Measurements from ENCODE around the gene IGFBPL1.
"Not testable (repeated sequence)": the region's sequence is repeated elsewhere in the genome, so short reads cannot be mapped to it uniquely, and the experiment has no call there.

Gene IGFBPL1

DNA sequence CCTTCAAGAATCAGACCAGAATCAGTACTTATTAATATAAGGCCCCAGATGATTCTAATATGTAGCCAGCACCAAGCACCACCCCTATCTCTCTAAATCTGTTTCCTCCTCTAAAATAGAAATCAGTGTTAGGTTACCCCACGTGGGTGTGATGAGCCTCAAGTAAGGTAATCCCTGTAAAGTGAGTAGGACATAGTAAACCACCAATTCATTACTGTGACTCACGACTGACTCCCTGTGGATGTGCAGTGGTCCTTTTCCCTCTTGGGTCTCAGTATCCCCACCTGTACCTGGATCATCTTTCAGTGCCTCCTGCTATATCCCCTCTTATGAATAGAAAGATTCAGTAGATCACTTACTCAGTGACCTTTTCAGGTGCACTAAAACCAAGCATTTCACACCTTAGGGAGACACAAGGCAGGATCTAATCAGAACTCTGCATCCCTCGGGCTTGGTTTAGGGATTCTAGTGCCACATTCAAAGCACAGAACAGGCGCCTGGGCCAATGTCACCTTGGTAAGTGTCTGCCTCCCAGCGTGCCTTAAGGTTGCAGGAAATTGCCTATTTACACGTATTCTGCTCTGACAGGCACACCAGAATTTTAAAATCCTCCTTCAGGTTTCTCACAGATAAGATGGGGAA, 43.9 kb downstream of the IGFBPL1 start:
- DNase-seq (ENCODE audit: low read depth): no peak

DNA sequence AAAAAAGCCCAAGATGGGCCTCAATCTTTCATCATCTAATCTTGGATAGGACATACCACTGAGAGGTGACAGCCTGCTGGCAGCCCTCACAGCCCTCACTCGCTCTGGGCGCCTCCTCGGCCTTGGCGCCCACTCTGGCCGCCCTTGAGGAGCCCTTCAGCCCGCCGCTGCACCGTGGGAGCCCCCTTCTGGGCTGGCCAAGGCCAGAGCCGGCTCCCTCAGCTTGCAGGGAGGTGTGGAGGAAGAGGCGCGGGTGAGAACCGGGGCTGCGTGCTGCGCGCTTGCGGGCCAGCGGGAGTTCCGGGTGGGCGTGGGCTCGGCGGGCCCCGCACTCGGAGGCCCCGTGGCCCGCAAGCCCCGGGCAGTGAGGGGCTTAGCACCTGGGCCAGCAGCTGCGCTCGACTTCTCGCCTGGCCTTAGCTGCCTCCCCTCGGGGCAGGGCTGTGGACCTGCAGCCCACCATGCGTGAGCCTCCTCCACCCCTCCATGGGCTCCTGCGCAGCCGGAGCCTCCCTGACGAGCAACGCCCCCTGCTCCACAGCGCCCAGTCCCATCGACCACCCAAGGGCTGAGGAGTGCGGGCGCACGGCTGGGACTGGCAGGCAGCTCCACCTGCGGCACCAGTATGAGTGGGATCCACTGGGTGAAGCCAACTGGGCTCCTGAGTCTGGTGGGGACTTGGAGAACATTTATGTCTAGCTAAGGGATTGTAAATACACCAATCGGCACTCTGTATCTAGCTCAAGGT, 46.7 kb downstream of the IGFBPL1 start:
- DNase-seq (ENCODE audit: low read depth): not testable (repeated sequence)

DNA sequence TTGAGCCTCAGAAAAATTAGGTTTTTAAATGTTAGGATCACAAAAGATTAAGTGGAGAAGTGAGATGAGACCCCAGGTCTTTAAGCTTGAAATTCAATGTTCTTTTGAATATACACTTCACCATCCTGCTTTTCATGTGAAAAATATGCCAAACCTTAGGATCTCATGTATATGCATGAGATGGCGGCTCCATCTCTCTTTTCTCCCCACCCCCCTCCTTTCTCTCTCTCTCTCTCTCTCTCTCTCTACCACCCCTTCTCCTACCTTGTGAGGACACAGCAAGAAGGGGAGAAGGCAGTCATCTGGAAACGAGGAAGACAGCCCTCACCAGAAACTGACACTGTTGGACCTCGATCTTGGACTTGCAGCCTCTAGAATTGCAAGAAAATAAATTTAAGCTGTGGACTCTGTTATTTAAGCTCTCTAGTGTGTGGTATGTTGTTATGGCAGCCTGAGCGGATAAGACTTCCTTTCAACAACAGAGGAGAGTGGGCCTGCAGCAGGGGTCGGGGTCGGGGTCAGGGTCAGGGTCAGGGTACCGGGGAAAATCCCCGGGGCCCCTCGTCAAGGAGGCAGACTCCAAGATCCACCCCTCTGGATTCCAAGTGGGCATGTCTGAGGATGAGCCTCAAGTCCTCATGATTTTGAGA, 48.1 kb downstream of the IGFBPL1 start:
- no peak for DNase-seq (ENCODE audit: low read depth)

DNA sequence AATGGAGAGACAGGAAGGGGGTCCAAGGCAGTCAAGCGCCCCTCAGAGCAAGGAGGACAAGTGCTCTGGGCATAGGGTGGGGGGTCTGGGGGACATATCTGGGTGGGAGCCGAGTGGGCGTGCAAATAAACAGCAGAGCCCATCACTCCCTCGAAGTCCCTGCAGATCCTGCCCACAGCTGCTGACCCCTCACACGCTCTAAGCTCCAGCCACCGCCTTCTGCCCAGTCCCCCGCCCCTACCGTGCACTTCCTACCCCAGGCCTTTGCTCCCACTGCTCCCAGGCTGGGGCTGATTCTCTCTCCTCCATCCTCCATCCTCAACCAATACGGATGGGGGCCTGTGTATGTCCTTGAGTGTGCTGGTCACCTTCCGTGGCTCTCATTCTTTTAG, 48.7 kb downstream of the IGFBPL1 start:
- DNase-seq (ENCODE audit: low read depth): no peak

DNA sequence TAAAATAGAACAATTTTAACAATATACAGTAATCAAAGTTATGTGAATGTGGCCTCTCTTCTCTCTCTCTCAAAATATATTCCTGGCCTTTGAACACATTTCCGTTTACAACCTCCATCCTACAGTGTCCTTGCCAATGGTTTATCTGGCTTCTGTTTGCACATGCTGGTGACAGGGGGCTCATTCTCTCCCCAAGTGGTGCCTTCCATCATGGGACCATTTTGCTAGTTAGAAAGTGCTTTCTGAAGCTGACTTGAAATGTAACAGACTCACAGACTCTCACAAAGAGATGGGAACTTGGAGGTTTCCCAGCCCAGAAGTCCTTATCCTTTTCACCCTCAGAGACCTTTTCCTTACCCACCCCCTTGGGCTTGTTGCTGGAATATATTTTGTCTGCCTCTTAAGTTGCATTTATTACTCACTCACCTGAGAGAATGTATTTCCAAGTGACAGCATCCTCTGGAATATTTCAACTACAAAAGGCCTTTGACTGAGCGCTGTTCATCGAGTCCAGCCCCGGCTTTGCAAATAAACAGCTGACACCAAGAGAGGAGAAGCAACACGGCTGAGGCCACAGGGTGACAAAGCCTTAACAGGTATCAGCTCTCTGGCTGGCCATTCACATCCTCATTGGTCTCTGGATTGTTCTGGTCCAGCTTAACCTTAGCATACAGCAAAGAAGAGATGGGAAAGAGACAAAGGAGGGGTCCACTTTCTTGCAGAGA, 49.2 kb downstream of the IGFBPL1 start:
- DNase-seq (ENCODE audit: low read depth): no peak

DNA sequence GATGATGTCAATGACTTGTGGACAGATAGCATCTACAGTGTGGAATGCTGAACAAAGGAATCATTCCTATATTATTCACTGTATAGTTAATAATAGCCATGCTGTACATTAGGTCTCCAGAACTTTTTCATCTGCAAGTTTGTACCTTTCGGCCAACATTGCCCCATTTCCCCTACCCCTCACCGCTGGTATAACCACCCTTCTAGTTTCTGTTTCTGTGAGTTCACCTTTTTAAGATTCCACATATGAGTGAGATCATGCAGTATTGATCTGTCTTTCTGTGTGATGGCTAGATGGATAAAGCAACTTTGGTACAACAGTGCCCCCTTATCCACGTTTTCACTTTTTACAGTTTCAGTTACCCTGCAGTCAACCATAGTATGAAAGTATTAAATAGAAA, 50.6 kb downstream of the IGFBPL1 start:
- DNase-seq (ENCODE audit: low read depth): no peak

DNA sequence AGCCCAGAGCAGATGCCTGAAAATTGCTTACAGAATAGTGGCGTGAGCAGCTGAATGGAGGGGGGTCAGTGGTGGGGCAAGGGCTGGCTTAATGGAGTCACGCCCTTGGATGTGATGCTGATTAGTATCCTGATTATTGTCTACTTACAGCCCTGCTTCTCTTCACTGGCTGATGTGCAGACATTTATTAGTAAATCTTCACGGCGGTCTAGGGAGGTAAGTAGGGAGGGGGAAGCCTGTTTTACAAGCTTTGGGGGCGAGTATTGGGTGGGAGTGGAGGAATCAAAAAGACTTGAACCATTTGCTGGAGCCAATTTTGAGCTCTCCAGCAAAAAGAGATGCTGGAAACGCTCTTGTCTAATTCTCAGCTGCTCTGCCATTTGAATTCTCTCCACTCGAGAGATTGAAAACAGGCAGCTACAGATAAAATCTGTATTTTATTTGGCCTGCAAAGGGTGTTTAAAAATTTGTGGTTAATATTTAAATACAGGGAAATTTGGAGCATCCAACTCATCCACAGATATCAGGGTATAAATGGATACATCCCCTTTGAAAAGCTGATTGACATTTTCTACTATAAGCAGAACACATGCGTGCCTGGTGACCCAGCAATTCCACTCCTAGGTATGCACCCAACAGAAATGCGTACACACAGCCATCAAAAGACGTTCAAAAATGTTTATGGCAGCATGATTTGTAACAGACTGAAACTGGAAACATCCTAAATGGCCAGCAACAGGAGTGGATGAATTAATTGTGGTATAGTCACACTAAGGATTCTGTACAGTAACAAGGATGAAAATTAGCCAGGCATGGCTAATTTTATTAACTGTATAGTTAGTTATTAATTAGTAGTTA, 51.3 kb downstream of the IGFBPL1 start:
- no peak for DNase-seq (ENCODE audit: low read depth)

DNA sequence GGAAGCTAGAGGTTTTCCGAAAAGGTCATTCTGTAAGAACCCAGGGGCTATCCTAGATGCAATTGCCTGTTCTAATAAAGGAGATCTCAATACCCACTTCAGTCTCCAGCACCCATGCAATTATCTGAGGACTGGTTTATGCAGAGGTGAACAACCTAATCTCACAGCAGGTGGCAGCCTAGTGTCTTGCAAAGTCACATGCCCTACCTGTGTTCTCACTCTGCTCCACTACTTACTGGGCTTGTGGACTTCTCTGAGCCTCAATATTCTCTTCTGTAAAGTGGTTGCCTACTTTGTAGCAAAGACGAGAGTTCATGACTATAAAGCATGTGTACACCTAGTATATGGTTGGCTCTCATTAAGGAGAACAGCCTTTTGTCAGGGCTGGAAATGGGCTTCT, 52.8 kb downstream of the IGFBPL1 start:
- no peak for DNase-seq (ENCODE audit: low read depth)

DNA sequence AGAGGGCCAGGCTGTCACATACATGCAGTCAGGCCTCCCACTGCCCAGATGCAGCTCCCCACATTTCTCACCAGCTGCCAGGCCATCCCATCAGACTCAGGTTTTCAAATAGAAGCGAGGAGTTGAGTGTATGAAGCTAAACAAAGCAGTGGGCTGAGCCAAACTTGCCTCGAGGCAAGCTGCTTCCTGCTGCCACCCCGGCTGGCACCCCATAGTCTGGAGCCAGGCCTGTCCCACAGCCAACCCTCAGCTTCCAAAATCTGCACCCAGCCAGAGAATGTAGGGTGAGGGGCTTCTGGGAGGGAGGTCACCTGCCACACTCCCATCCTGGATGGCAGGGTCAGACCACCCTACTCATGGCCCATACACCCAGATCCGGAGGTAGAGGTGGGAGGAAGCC, 54.1 kb downstream of the IGFBPL1 start:
- no peak for DNase-seq (ENCODE audit: low read depth)

DNA sequence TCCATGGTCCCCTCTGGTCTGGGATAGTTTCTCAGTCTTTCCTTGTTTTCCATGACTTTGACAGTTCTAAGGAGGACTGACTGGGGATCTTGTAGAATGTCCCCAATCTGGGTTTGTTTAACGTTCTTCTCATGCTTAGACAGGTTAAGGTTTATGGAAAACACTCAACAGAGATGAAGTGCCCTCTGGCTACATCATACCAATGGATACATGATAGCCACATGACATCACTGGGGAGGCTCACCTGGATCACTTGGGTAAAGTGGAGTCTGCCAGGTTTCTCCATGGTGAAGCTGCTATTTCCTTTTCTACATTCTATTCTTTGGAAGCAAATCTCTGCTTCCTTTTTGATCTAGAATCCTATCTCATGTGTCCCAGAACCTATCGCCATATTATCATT, 55.5 kb downstream of the IGFBPL1 start:
- no peak for DNase-seq (ENCODE audit: low read depth)

DNA sequence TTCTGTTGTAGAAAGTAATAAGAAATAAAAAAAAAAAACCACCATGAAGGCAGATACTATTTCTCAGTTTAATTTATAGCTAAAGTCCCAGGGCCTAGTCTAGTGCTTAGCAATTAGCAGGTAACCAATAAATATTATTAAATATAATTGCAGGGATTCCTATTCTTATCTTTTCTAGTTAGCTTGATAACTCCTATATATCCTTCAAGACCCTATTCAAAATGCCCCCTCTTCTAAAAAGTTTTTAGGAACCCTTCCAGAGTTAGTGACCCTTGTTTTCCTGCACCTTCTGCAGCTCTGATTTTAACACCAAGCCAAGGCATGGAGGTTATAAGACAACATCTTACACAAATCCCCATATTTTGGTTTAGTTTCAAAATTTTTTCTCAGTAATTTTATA, 56.4 kb downstream of the IGFBPL1 start:
- DNase-seq (ENCODE audit: low read depth): no peak

DNA sequence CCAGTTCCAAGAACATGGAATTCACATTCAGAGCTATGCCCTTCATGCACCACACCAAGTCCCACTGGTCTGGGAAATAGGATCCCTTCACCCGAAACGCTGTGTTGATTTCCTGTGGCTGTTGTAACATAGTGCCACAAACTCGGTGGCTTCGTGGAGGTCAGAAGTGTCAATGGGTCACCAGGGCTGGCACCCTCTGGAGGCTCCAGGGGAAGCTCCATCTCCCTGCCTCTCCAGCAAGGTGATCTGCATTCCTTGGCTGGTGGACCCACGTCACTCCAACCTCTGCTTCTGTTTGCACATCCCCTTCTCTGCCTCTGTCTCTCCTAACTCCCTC, 60.7 kb downstream of the IGFBPL1 start:
- no peak for DNase-seq (ENCODE audit: low read depth)

DNA sequence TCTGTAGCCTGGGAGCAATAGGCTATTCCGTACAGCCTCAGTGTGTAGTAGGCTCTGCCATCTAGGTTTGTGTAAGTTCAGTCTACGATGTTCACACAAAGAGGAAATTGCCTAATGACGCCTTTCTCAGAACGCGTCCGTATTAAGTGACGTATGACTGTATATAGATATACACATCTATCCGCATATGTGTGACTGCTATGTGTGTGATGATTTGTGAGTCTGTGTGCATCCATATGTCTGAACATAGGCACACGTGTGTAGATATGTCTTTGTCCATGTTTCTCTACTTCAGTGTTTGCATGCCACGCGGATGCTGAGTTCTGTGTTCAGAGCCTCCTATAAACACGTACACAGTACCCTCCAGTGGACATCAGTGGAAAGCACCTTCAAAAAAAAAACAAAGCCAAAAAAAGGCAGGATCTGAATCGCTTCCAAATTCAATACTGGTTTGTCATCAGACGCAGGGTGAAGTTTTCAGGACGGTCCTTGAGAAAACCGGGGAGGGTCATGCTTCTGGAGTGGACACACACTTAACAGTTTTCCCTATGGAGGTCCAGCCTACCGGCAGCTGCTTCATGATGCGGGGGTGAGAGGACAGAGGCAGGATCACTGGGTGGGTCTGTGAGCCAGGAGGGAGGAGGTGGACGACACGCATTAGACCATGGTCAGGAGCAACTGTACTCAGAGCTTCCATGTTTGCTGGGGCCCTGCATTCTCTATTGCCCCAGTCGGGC, 61.2 kb downstream of the IGFBPL1 start:
- peak; percentile 78 for DNase-seq (ENCODE audit: low read depth)

DNA sequence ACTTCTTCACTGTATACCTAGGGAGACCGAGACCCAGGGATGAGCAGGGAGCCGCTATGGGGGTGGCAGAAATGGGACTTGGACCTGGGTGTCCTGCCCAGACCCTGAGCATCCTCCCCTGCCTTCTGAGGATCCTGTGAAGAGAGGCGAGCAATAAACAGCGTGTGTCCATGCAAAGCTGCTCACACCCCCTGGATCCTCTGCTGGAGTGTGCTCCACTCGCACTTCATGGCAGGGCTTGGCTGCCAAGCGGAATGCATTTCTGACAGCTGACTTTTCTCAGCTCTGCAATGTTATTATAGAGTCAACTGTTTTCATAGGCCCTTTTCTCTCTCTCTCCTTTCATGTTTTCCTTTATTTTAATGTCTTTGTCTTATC, 62.8 kb downstream of the IGFBPL1 start:
- DNase-seq (ENCODE audit: low read depth): no peak

DNA sequence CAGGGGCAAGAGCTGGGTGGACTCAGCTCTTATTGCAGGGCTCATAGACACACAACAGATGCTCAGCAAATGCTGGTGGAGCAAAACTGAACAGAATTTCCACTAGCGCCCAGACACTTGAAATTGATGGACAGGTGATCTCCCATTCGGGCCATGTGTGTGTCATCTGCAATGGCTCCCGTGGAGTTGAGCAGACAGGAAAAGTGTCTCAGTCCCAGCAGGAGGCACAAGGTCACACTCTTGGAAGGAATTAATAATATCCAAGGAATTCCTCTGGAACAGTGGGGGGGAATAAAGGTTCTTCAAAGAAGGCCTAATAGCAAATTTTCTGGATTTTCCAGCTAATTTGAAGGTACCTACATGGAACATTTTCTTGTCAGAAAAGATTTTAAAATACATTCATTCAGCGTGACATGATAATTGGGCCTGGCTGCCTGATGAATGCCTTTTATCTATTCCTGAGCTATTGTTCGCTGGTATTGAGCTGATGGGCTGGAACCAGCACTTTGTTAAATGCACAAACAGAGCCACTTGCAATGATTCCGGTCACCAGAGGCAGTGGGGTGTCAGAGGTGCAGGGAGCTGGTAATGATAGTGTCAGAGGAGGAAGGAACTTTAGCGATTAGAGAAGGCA, 63.3 kb downstream of the IGFBPL1 start:
- no peak for DNase-seq (ENCODE audit: low read depth)

DNA sequence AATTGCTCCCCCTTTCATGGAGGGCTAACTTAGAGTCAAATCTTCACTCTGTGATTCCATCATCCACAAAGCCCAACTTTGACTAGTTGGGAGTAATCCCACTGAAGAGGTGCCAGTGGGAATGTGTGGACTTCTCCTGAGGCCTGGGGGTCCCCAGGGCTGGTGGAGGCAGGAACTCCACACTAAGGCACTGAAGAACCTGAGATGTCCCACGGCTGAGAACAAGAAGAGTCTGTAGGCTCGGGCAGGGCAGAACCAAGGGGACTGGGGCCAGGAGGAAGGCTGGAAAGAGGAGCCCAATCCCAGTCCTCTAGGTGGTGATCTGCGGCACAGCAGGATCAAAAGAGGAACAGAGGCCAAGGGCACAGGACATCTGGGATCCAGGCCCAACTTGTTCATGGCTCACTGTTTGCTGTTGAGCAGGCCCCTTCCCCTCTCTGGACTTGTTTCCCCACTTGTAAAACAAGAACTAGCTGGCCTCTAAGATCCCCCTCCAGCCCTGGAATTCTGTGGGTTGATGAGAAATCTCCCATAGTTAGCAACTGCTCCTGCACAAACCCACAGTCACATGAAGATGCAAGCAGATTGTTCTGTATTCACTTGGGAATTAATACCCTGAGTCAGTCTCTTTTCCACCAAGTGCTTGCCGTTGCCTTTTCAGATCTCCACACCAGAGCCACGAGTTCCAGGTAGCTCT, 64.4 kb downstream of the IGFBPL1 start:
- DNase-seq (ENCODE audit: low read depth): no peak

DNA sequence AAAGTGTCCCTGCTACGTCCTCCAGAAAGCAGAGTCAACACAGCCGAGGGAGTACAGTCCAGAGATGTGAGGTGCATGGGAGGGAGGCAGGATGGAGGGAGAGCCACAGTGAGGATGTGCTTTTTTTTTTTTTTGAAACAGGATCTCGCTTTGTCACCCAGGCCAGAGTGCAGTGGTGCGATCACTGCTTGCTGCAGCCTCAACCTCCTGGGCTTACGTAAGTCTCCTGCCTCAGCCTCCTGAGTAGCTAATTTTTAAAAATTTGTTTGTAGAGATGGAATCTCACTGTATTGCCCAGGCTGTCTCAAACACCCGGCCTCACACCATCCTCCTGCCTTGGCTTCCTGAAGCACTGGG, 65.0 kb downstream of the IGFBPL1 start:
- DNase-seq (ENCODE audit: low read depth): no peak

DNA sequence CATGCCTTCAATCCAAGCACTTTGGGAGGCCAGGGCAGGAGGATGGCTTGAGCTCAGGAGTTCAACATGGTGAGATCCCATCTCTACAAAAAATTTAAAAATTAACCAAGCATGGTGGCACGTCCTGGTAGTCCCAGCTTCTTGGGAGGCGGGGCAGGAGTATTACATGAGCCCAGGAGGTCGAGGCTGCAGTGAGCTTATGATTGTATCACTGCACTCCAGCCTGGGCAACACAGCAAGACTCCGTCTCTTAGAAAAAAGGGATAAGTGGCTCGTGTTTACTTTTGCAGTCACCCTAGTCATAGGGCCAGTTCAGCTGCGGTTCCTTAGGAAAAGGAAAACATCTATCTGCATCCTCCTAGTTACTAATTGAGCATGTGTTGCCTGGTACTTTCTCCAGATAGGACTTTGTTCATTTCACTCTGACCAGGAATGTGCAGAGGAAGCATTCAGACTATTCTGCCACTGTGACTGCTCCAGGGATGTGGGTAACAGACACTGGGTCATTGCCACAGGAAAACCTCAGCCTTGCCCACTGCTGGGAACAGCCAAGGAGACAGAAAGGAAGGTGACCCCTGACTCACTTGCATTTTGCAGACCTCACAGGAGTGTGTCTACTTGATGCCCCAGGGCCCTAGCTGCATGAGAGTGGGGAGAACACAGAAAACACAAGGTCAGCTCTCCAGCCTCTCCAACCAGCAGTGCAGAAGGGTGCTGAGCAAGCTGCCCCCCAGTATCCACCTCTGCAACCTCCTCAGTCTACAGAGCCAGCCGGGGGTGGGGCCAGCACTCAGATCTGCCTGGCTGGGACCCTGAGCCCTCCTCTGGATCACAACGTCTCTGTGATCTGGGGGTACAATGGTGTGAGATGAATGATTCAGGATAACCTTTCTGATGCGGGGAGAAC, 65.6 kb downstream of the IGFBPL1 start:
- no peak for DNase-seq (ENCODE audit: low read depth)
